Raji (cell line): ENCODE data around the gene DIAPH2.

Source experiments
- POLR2A ChIP-seq: IDR thresholded peaks from 2 replicates; pipeline ENCODE4 v1.6.1; 2011; ENCODE audit warnings: low read depth, low read length, control low read depth; ENCODE audit not compliant: insufficient read depth

DIAPH2 gene

GRCh38 chrX:97494756-97495372, 810.2 kb downstream of the DIAPH2 start:
- TF ChIP-seq POLR2A, result no peak

GRCh38 chrX:97498093-97498492, 813.5 kb downstream of the DIAPH2 start:
- TF ChIP-seq POLR2A, result no peak

- no peak for TF ChIP-seq POLR2A
Observed at GRCh38 chrX:97504431-97504830, 819.8 kb downstream of the DIAPH2 start.

GRCh38 chrX:97517763-97518162, 833.1 kb downstream of the DIAPH2 start:
- no peak for TF ChIP-seq POLR2A

GRCh38 chrX:97522307-97522706, 837.7 kb downstream of the DIAPH2 start:
- TF ChIP-seq POLR2A, result no peak

- no peak for TF ChIP-seq POLR2A
Observed at GRCh38 chrX:97524340-97524739, 839.7 kb downstream of the DIAPH2 start.

GRCh38 chrX:97524997-97525396, 840.4 kb downstream of the DIAPH2 start:
- TF ChIP-seq POLR2A, result no peak

GRCh38 chrX:97525981-97526380, 841.3 kb downstream of the DIAPH2 start:
- no peak for TF ChIP-seq POLR2A

GRCh38 chrX:97527725-97528124, 843.1 kb downstream of the DIAPH2 start:
- no peak for TF ChIP-seq POLR2A

GRCh38 chrX:97529536-97530200, 845.0 kb downstream of the DIAPH2 start:
- TF ChIP-seq POLR2A, result no peak

- no peak for TF ChIP-seq POLR2A
Observed at GRCh38 chrX:97531825-97532224, 847.2 kb downstream of the DIAPH2 start.

GRCh38 chrX:97538745-97539144, 854.1 kb downstream of the DIAPH2 start:
- no peak for TF ChIP-seq POLR2A

- no peak for TF ChIP-seq POLR2A
Observed at GRCh38 chrX:97539970-97540519, 855.4 kb downstream of the DIAPH2 start.

- no peak for TF ChIP-seq POLR2A
Observed at GRCh38 chrX:97547877-97548578, 863.4 kb downstream of the DIAPH2 start.

- TF ChIP-seq POLR2A, result no peak
Observed at GRCh38 chrX:97551821-97552220, 867.2 kb downstream of the DIAPH2 start.

GRCh38 chrX:97553833-97554232, 869.2 kb downstream of the DIAPH2 start:
- no peak for TF ChIP-seq POLR2A
